ENCODE results near the gene ITPR2.
A peak's percentile ranks its signal among the peaks of the same experiment; 100 is the strongest.

The ITPR2 gene

DNA sequence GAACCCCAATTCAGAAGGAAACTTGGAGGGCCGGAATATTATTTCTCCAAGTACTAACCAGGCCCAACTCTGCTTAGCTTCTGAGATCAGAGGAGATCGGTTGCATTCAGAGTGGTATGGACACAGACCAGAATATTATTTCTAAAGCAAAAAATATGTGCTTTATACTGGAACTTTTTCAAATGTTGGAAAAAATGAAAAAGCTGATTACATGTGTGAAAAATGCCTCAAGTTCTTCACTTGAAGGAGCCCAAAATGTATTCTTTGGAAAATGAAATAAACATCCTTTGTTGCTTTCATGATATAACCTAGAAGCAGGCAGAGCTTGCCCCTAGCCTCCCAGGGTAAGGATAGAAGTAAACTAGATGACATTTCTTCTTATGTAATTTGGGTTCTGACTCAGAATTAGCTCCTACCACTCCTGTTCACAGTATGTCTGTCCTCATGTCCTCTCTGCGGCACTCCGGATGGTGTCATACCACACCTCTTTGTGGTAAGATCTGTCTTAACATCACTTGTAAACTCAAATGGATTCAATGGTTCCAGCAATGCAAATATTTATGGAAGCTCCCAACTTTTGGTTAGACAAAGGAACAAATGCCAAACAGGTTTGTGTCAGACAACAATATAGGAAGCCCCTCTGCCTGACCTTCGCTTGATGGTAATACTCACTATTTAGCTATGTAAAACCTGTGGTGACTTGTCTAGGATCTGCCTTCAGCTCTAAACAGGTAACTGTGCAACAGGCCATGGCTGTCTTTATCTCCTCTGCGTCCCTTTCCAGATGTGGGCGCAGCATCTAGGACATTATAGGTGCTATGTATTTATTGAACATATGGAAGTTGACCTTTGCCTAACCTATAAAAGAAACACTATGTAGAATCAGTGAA, 459.1 kb downstream of the ITPR2 start:
- no peak for DNase-seq

- no peak for DNase-seq
Observed at GRCh38 chr12:26372866-26373265, 460.1 kb downstream of the ITPR2 start.

DNA sequence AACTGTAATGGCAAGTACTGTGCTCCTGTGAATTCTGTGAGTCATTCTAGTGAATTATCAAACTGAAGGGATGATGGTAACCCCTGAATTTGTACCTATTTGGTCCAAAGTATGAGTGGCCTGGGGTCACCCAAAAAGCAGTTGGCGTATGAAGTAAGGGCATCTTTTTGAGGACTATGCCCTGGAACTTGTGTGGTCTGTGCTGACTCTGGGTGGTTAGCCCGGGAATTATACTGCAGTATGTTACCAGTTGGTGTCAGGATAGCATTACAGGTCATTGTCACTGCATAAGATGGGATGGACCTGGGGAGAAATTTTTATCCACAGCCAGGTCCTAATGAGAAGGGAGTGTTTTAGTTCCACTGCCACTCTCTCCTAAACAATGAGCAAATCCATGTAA, 462.9 kb downstream of the ITPR2 start:
- DNase-seq: no peak

- no peak for DNase-seq
Observed at GRCh38 chr12:26369588-26369987, 463.4 kb downstream of the ITPR2 start.

DNA sequence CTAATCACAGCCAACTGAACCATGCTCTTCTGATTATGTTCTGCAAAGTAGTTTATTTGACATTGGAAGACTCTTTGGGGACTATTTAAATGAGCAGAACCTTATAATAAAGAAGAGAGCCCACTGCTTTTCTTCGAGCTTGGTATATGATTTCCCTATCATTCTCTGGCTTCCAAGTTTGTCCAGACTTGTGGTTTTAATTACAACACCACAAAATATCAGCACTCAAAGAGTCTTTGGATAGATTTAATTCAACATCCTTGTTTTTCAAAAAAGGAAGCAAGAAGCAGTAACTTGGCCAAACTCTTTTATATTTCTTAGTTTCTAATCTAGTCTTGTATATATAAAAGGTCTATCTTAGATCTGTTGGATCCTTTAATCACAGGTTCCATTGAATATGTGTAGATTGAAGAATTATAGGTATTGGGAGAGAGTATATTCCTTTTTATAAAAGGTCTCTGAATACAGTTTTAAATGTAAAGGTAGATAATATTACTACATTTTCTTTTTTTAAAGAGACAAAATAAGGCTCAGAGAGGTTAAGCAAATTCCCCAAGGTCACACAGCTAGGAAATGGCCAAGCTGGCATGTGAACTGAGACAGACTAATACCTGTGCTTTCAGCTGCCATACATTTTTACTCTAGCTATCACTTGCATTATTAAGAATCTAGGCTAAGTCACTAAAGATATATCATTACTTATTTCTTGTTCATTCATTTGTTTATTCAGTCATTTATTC, 464.8 kb downstream of the ITPR2 start:
- no peak for DNase-seq

- no peak for DNase-seq
Observed at GRCh38 chr12:26361964-26362363, 471.0 kb downstream of the ITPR2 start.

GRCh38 chr12:26360062-26360461, 472.9 kb downstream of the ITPR2 start:
- DNase-seq: no peak

DNA sequence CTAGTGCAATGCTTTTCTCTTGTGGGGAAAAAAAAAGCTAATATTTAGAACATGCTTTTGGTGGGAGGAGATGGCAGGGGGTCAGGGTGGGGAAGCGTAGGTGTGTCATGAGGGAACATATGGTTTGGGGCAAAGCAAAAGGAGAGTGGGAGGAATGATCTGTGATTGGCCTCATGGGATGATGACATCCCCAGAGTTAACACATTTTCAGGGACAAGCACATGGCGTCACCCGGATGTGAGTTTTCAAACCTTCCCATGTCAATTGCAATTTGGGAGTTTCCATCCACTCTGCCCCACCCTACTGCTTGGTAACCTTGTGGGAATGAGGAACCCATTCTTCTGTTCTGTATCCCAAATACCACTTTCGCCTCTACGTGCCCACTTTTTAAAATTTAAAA, 473.4 kb downstream of the ITPR2 start:
- no peak for DNase-seq

DNA sequence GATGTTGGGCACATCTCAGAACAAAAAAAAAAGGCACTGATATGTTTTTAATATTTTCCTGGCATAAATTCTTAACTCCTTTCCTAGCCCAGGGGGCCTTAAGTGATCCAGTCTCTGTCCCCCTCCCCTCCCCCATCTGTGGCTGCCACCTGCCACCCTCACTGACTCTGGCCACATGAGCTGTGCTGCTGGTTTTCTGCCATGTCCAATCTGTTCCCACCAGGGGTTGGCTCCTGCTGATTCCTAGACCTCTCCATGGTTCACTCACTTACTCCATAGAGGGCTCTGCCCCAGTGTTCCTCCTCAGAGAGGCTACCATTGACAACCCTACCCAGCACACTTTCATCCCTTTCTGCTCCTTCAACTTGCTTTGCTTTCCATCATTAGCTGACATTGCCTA, 474.3 kb downstream of the ITPR2 start:
- no peak for DNase-seq

GRCh38 chr12:26347300-26347699, 485.7 kb downstream of the ITPR2 start:
- no peak for DNase-seq

DNA sequence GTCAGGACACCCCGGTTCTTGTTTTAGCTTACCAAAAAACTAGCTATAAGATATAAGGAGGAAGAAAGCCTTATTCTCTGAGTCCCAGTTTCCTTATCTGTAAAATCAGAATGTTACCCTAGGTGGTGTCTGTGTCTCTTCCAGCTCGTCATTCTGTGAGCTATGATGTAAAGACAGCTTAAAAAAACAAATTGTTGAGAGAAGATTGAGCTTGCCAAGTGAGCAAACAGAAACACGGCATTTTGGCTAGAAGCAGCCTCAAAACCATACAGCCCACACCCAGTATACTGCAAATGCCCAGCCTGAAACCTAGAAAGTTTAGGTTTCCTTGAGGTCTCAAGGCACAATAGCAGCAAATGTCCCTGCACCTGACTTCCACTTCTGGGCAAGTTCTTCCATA, 486.3 kb downstream of the ITPR2 start:
- no peak for DNase-seq

GRCh38 chr12:26345471-26346003, 487.5 kb downstream of the ITPR2 start:
- DNase-seq: no peak

- no peak for DNase-seq
Observed at GRCh38 chr12:26341491-26341890, 491.5 kb downstream of the ITPR2 start.

DNA sequence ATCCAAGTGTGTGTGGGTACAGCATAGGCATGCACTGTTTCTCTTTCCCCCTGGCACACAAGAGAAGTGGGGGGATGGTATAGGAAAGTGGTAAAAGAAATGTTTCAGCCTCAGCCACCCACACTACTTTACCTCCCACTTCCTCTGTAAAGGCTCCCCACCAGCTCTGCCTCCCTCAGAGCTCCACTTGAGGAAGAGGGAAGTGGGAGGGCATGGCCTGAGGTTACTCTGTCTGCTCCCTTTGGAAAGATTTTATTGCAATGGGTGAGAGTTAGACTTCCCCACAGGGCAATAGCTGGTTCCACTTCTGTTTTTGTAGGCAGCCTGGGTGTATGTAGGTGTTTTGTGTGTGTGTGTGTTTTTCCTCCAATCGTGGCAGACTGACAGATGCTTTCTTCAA, 492.3 kb downstream of the ITPR2 start:
- DNase-seq: peak; percentile 1

DNA sequence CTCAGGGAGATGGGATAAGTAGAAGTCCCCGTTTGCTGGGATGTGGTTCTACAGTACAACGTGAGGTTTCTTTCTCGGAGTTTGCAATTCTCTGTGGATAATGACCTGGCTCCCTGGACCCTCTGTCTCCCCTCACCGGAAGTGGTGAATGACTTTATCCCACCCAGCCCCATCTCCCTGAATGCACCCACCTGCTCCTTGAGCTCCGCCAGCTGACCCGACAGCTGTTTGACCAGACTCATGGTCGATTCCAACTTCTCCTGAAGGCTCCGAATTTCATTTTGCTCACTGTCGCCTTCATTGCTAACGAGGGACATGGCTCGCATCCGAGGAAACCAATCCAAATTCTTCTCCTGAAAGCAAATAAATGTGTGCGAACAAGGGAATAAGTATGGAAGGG, 493.0 kb downstream of the ITPR2 start:
- DNase-seq: no peak

GRCh38 chr12:26338586-26339572, 494.1 kb downstream of the ITPR2 start:
- no peak for DNase-seq

- DNase-seq: no peak
Observed at GRCh38 chr12:26335651-26336050, 497.3 kb downstream of the ITPR2 start.

GRCh38 chr12:26334621-26335124, 498.3 kb downstream of the ITPR2 start:
- no peak for DNase-seq

- no peak for DNase-seq
Observed at GRCh38 chr12:26331960-26332359, 501.0 kb downstream of the ITPR2 start.

- DNase-seq: no peak
Observed at GRCh38 chr12:26331136-26331535, 501.9 kb downstream of the ITPR2 start.

DNA sequence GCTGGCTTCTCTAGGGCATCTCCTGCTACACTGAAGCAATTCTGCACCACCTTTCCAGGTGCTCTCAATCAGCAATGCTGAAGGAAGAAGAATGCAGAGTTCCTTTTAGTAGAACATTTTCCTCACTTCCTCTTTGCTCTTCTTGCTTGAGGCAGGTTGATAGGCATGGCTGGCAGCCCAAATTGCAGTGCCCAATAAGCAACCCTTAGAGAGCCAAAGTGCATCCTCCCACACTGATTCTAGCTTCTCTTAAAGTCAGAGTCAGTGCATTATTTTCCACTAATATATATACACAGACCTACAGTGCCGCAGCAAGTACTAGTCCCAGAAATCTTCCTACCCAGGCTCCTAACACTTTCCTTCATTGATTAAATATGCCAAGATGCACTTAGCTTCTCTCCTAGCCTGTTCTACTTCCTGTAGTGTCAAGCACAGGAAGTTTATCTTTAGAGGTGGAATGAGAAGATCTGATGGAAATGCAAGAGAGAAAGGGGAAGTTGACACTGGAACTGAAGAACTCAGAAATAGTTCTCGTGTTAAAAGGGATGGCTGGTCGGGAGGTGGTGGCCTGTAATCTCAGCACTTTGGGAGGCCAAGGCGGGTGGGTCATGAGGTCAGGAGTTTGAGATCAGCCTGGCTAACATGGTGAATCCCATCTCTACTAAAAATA, 504.9 kb downstream of the ITPR2 start:
- DNase-seq: no peak

DNA sequence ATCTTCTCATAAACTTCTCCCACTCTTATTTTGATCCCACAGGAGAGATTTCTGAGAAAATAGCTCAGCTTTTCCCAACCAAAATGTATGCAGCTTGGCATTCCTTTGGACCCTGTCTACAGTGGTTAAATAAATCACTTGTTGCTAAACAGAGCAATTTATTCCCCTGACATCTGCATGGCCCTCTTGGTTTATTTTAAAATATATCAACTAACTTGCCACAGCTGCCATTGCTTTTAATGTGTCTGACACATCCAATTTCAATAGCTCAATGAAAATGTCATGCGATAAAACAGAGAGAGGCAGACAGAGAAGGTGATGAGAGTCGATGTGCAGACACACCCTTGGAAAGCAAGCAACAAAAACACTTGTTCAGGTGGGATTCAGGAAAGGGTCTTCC, 509.3 kb downstream of the ITPR2 start:
- no peak for DNase-seq

All from CD4-positive, alpha-beta T cell treated with Interleukin-4 for 4 hours (primary cell).